HG02678 (cell line): ENCODE results near the gene SMCO4.
A peak's percentile ranks its signal among the peaks of the same experiment; 100 is the strongest.
"Not testable (repeated sequence)": the region's sequence is repeated elsewhere in the genome, so short reads cannot be mapped to it uniquely, and the experiment has no call there.

Experiments used
- ATAC-seq: cut with Tn5 transposase; IDR thresholded peaks from one replicate; pipeline ENCODE4 v1.9.1; 2021; ENCODE audit warnings: mild to moderate bottlenecking, moderate library complexity; ENCODE audit not compliant: unreplicated experiment

The SMCO4 gene, protein sequence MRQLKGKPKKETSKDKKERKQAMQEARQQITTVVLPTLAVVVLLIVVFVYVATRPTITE

DNA sequence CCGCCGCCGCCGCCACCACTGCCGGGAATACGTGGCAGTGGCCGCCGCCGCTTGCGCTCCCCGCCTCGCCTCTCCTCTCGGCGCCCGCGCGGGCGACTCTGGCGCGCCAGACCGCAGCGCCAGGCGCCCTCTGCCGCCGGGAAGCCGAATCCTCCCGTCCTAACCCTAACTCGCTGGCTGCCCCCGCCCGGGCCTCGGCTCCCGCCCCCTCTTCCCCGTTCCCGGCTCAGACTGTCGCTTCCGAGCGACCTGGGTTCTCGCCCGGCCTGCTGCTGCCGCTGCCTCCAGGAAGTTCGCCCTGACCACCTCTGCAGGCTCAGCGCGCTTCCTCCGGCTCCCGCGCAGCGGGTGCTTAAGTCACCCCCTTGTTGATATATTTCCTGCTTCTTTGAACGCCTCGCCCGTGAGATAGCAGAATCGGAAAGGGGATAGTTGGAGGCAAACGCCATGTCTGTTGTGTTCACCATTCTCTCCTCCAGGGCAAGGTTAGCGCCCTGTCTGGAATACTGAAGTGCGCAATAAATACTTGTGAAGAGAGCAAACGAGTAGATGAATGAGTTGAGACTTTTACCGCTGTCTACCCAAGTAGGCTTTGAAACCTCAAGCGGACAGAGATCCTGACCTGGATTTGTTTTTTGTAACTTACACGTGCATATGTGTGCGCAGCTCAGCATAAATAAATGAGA is at the start of gene SMCO4:
SMCO4 (minus strand) TSS at position 100 of the 686 bp plus-strand sequence. CDS start 64,202 bp downstream, outside the sequence.
- peak; percentile 92 for ATAC-seq

GRCh38 chr11:93591247-93591898 is 48.2 kb upstream of the SMCO4 start:
- ATAC-seq = peak; percentile 56

- ATAC-seq = no peak
These were observed 46.2 kb upstream of the SMCO4 start for GRCh38 chr11:93589347-93589746.

DNA sequence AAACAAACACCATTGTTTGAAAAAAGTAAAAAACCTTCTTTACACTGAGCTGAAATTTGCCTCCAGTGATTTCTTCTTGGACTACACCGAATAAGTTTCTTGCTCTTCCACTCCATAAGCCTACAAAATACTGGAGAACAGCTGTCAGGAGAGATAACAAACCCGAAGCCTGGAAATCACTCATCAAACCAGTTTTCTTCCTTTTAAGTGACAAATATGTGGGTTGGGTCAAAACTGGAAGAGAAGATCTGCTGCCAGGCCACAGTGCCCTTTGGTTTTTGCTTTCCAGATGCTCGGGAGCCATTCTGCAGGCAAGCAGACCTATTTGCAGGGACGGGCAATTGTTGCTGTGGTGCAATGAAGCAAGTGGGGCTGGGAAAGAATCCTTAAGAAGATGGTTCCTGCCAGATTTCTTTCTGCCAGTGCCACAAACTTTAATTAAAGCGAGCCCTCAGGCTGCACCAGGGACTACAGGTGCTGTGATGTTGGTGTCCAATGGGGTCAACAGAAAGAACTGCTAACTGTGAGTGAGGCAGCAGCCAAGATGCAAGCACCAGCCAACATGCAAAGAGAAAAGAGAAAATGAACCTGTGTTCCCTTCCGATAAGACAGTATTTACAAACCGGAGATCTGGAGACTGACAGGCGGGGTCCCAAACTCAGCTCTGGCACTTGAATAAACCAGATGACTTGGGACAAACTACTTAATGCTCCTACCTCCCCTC is 44.8 kb upstream of the SMCO4 start:
- ATAC-seq = no peak

DNA sequence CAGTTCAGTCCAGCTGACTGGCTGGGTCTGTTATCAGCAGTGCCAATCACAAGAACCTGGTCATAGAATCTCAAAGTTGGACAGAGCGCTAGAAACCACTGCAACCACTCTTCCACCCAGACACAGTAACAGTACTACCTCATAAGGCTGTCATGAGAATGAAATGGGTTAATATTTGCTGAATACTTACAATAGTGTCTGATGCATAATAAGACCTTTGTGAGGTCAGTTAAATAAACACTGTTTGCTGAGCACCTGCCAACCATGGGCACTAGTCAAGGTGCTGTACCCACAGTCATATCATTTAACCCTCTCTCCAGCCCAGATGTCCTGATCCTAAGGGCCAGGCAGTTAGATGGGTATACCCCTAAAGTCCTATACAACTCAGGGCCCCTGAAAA is 44.2 kb upstream of the SMCO4 start:
- ATAC-seq = not testable (repeated sequence)

DNA sequence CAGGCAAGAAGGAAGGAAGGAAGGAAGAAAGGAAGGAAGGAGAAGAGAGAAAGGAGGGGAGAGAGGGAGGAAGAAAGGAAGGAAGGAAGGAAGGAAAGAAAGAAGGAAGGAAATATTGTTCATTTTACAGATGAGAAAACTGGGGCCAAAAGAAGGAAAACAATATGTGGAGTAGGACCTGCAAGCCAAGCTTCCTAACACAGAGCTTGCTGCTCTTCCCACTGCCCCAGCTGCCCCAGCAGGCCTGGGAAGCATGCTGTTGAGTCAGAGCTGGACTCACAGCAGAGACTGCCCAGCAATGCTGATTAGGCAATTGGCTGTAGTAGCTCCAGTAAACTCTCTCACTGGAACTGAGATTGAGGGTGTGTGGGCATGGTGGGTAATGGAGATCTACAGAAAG is 42.6 kb upstream of the SMCO4 start:
- ATAC-seq = no peak

DNA sequence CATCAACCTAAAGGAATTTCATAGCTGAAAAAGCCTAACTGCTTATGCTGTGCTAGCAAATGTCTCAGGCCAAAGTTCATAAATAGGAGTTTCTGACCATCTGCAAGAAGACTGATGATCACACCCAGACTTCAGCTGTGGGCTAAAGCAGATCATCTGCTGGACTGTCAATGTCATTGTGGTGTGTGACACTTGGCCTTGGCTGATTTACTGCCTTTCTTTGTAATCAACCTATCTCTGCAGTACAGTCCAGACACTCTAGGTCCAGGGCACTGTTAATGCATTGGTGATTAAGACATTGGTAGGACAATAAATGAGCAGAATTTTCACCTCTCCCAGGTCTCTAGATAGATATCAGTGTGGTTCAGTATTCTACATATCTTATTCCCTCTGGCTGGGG is 40.3 kb upstream of the SMCO4 start:
- no peak for ATAC-seq

GRCh38 chr11:93579187-93579751 is 36.1 kb upstream of the SMCO4 start:
- ATAC-seq = no peak

DNA sequence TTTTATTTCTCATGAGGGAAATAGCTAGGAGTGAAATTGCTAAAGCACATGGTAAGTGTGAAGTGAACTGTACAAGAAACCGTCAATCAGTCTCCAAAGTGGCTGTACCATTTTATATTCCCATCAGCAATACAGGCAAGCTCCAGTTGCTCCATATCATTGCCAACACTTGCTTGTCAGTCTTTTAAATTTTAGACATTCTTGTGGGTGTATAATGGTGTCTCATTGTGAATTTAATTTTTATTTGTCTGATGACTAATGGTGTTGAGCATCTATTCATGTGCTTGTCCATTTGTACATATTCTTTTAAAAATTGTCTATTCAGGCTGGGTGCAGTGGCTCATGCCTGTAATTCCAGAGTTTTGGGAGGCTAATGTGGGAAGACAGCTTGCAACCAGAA is 34.1 kb upstream of the SMCO4 start:
- ATAC-seq = no peak

DNA sequence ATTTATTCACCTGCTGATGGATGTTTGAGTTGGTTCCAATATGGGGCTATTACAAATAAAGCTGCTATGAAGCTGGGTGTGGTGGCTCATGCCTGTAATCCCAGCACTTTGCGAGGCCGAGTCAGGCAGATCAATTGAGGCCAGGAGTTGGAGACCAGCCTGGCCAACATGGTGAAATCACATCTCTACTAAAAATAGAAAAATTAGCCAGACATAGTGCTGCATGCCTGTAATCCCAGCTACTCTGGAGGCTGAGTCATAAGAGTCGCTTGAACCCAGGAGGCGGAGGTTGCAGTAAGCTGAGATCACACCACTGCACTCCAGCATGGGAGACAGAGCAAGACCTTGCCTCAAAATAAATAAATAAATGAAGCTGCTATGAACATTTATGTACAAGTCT is 33.7 kb upstream of the SMCO4 start:
- not testable (repeated sequence) for ATAC-seq

DNA sequence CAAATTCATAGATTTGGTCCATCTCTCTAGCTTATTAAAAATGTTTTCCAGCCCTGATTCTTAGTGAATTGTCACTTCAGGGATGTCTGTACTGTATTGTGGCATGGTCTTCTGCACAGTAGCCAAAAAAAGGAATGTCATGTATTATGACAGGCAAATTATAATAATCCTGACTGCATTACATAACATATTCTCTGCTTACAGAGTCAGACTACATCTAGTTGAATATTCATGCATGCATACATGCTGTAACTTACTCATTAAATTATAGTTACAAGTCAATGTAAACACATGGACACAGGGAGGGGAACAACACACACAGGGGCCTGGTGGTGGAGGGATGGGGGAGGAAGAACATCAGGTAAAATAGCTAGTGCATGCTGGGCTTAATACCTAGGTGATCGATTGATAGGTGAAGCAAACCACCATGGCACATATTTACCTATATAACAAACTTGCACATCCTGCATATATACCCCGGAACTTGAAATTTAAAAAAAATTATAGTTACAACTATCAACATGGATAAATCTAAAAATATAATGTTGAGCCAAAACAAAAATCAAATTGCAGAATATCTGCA is 31.5 kb upstream of the SMCO4 start:
- no peak for ATAC-seq

- no peak for ATAC-seq
These were observed 30.0 kb upstream of the SMCO4 start for GRCh38 chr11:93573184-93573583.

- ATAC-seq = no peak
These were observed 29.4 kb upstream of the SMCO4 start for GRCh38 chr11:93572621-93573020.

DNA sequence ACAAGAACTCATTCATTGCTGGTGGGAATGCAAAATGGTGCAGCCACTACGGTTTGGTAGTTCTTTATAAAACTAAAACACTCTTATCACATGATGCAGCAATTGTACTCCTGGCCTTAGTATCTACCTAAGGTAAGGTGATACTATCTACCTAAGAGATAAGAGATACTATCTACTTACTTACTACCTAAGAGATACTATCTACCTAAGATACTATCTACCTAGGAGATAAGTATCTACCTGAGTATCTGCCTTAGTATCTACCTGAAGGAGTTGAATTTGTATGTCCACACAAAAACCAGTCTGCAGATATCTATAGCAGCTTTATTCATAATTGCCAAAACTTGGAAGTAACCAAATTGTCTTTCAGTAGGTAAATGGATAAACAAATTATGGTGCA is 29.0 kb upstream of the SMCO4 start:
- ATAC-seq = no peak

DNA sequence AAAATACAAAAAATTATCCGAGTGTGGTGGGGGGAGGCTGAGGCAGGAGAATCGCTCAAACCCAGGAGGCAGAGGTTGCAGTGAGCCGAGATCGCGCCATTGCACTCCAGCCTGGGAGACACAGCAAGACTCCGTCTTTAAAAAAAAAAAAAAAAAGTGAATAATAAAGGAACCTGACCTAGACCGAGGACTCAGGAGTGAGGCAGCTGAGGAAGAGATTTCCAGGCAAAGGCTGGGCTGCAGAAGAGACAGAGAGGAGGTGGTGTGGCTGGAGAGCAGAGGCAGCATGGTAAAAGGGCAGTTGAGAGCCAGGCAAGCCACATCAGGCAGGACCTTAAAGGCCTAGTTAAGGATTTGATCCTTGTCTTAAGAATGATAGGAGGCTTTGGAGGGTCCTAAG is 28.4 kb upstream of the SMCO4 start:
- ATAC-seq = no peak

DNA sequence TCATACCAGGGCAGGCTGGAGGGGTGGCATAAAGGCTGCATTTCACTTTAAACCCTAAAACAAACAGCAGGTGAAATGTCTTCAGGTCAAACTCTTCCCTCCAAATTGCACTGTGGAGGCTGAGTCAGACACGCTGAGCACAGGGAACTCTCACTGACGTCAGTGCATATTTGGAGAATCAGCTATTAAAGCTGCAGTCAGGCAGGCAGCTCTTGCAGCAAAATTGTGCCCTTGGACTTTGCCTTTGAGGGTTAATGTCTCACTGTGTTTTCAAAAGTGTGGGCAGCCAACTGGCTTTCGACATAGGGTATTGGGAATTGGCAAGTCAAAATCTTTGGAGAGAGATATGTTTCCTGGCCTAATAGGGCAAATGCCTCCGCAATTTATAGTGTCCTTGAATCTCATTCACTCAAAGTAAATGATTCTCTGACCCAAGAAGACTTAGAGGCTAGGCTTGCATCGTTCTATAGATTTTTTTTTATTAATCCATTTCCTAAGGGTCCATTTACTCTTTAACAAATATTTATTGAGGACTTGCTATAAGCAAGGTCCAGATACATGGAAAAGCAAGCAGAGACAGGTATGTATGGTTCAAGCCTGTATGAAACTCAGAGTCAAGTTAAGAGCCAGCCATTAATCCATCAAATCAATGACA is 27.7 kb upstream of the SMCO4 start:
- ATAC-seq = no peak

DNA sequence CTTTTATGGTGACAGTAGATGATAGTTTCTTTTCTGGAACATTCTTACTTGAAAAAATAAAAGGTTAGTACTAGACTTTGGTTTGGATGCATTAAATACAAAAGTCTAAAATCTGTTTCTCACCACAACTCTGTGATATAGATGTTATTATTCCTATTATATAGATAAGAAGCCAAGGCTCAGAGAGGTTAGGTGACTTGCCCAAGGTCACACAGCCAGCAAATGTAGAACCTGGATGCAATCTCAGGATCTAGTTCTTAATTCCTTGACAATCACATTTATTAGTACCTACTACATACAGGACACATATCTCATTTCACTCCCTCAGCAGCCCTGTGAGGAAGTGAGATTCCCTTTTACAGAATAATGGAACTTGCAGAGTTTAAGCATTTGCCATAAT is 26.3 kb upstream of the SMCO4 start:
- ATAC-seq = no peak

- ATAC-seq = no peak
These were observed 25.5 kb upstream of the SMCO4 start for GRCh38 chr11:93568726-93569125.

DNA sequence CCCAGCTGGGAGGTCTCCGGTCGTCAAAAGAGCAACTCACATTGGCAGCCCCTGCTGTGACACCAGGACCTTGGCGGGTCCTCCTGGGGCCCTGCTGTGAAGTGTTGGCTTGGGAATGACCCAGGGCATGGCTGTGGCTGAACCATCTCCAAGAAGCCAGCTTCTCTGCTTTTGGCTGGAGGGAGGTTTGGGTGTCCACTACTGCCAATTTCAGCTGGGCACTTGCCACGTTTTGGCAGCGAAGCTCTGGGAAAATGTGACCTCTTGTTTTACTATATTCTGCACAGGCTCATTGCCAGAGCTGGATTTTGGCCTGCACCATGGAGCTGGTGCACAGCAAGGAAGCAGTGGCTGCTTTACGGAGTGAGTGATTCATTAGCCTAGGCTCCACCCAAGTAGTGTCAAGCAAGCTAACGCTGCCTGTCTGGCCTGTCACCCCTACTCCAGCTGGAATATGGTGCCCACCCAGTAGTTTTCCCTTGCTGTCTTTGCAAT is 24.3 kb upstream of the SMCO4 start:
- ATAC-seq = no peak

- ATAC-seq = no peak
These were observed 21.7 kb upstream of the SMCO4 start for GRCh38 chr11:93564895-93565294.

DNA sequence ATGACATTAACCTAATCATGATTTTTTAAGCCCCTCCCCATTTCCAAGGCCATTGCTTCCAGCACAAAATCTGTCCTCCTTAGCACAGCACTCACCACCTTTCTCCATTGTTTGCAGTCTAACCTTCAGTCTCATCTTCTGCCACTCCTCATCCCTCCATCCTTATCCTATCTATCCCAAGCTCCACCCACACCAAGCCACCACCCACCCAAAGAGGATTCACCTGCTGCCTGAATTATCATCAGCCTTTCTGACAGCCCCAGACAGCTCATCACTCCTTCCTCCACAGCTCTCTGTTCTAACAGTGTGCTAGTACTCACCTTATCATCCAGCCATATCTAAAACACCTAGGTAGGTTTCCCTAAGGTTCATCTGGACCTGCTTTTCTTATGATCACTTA is 20.7 kb upstream of the SMCO4 start:
- no peak for ATAC-seq
